IPS-18a (cell line): ENCODE results near the gene TBX21.
A peak's percentile ranks its signal among the peaks of the same experiment; 100 is the strongest.

Experiments
- H3K27ac ChIP-seq: one replicate; pipeline ENCODE4 v1.5.1; 2013; ENCODE audit warnings: low read length
- H3K27me3 ChIP-seq: one replicate; pipeline ENCODE4 v1.6.1; 2013; ENCODE audit warnings: mild to moderate bottlenecking, low read length; ENCODE audit not compliant: control insufficient read depth, insufficient read depth
- H3K36me3 ChIP-seq: one replicate; pipeline ENCODE4 v1.6.1; 2013; ENCODE audit warnings: low read depth, low read length; ENCODE audit not compliant: control insufficient read depth
- H3K4me1 ChIP-seq: one replicate; pipeline ENCODE4 v1.6.1; 2013; ENCODE audit warnings: low read depth, low read length; ENCODE audit not compliant: control insufficient read depth
- H3K4me3 ChIP-seq: one replicate; pipeline ENCODE4 v1.5.1; 2013; ENCODE audit warnings: low read length
- H3K9ac ChIP-seq: one replicate; pipeline ENCODE4 v1.6.1; 2013; ENCODE audit warnings: mild to moderate bottlenecking, low read length, moderate library complexity
- H3K9me3 ChIP-seq: one replicate; pipeline ENCODE4 v1.6.1; 2013; ENCODE audit warnings: low read depth, low read length; ENCODE audit not compliant: control insufficient read depth

TBX21 gene

DNA sequence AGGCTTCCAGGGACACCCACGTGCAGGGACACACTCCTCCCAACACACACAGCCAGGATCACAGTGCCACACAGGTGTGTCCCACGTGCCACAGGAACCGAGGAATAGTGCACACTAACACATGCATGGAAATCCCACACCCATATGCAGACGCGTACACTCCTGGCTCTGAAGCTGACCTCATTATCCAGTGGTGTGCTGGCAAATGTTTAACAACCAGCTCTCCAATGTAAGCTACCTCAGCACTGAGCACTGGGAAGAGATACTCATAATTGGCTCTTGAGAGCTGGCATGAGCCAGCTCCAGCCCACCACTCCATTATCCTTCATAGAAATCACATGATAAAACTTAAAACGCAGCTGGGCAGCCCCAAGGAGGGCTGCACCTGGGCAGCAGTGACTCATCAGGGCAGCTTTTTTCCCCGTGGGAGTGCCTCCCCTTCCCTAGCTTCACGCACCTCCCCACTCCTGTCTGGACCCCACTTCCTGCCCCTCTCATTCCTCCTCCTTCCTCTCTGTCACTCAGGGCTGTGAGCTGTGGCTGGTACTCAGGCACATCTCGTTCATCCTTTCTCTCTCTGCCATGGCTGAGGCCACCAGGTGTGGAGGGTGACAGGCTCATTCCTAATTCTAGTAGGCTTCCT lies 14.9 kb upstream of the TBX21 start:
- peaks cover 41% of the 10 kb centered on the region for H3K27me3 ChIP-seq
- no peak overlapping the region for H3K4me3 ChIP-seq
- no peak overlapping the region for H3K9ac ChIP-seq
- H3K4me1 ChIP-seq = peaks cover 3% of the 10 kb centered on the region
- H3K36me3 ChIP-seq = no peaks in the 10 kb centered on the region
- H3K27ac ChIP-seq = no peak overlapping the region
- no peaks in the 10 kb centered on the region for H3K9me3 ChIP-seq

DNA sequence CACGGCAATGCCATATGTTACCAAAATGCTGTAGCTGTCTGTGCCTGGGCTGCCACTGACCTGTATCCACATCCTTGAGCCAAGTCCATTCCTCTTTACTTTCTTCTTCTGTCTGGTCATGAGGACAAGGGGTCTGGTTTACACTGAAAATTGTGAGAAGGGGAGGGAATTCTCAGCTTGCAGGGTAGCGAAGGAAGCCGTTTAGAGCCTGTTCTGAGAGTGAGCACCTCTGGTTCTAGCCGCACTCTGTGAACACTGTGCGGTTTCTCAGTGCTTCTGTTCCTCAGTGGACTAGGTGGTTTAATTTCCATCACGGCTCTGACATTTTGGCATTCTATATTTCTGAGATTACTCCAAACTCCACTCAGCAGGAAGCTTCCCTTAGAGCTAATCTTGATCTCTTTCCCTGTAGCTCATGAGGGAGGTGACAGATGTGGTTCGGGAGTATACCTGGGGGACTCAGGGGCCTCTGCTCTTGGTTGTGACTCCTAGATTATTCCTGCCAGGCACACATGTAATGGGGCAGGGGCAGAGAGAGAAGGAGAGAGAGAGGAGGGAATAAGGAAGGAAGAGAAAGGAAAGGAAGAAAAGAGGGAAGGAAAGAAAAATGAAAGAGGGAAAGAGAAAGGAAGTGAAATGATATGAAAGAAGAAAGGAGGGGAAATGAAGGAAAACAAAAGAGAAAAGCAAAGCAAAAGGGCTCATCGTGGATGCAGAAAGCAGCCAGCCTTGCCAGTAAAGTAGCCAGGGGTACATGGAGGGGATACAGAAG lies 14.2 kb upstream of the TBX21 start:
- no peak overlapping the region for H3K4me3 ChIP-seq

DNA sequence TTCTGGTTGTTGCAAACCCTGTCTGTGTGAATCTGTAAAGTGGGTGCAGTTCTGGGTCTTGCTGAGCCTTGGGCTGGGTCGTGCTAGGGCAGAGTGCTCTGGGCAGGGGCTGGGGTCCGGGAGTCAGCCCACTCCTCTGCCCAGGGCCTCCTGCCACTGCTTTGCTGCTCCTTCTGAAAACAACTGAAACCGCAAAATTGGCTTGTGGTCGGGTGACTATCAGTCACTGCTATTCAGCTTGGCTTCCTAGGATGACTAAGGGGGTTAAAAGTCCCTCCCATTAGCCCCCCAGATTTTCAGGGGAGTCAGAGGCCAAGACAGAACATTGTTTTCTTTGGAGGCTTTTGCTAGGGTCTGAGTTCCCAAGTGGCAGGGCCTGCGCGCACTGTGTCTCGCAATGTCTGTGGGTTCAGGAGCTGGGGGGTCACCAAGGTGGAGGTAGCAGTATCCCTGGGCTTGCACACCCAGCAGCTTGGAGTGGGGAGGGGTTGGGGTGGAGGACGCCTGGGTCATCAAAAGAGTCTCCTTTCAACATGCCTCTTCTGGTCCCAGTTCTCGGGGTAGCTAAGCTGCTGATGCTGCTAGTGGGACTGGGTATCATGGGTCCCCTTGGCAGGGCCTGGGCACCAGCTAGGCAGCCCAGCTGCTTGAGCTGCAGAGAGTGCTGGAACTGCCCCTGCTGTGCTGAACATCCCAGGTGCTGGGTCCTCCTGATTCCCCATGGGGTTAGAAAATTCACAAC lies 13.5 kb upstream of the TBX21 start:
- peaks cover 41% of the 10 kb centered on the region for H3K27me3 ChIP-seq
- H3K4me3 ChIP-seq = no peak overlapping the region
- peaks cover under 1% of the 10 kb centered on the region for H3K4me1 ChIP-seq
- no peak overlapping the region for H3K9ac ChIP-seq
- no peak overlapping the region for H3K27ac ChIP-seq
- no peaks in the 10 kb centered on the region for H3K9me3 ChIP-seq
- no peaks in the 10 kb centered on the region for H3K36me3 ChIP-seq

More for the DNA sequence above, 14.2 kb upstream of the TBX21 start:
- no peak overlapping the region for H3K27ac ChIP-seq
- no peaks in the 10 kb centered on the region for H3K9me3 ChIP-seq
- H3K27me3 ChIP-seq = peaks cover 41% of the 10 kb centered on the region
- no peak overlapping the region for H3K9ac ChIP-seq
- H3K36me3 ChIP-seq = no peaks in the 10 kb centered on the region
- peaks cover 3% of the 10 kb centered on the region for H3K4me1 ChIP-seq

DNA sequence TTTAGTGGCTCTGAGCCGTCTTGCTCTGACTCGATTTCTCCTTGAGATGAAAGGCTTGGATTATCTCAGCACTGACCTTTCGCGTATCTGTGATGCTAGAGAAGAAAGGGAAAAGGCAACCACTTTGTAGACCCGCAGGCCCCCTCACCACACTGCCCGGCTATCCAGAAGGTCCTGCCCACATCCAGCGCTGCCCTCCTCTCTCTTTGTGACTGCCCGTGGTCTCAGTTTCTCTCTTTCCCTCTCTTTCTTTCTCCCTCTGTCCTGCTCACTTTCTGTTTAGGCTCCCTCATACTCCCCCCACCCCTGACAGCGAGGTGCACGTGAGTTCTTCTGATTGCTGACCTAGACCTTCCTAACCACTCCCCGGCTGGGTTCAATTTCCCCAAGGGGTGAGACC lies 12.8 kb upstream of the TBX21 start:
- no peaks in the 10 kb centered on the region for H3K4me1 ChIP-seq

DNA sequence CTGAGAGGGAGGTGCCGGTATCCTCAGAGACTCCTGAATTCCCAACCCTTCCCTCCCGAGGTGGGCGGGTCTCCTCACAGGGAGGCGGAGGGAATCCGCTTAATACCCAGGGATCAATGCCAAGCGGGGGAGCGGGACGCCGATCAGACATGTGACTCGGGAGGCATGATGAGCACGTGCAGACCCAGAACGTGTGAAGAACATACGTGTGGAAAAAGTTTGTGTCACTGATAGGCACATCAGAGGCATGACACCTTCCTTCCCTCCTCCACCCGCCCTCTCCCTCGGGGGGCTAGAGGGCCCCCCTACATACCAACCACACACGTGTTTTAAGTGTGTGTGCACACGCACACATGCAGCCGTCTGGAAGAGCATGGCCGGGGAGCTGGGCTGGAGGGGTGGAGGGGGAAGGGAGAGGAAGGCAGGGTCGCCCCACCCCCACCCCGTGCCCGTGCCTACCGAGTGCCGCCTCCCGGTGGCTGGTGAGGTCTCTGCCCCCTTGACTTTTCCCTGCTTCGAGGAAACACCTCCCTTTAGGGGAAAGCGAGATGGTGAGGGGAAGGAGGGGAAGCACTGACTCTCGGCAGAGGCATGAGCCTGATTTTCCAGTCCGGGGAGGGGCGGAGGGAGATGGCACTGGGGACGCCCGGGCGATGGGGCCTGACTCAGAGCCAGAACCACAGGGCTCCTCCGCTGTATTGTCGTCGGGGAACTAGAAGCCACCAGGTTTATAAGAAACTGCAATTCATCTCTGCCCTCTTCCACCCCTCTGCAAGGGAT lies 12.1 kb upstream of the TBX21 start:
- H3K9me3 ChIP-seq = no peaks in the 10 kb centered on the region
- no peaks in the 10 kb centered on the region for H3K36me3 ChIP-seq
- H3K9ac ChIP-seq = no peak overlapping the region
- H3K27me3 ChIP-seq = peaks cover 41% of the 10 kb centered on the region
- peak overlapping the region; percentile 6 for H3K4me3 ChIP-seq
- no peak overlapping the region for H3K27ac ChIP-seq
- no peaks in the 10 kb centered on the region for H3K4me1 ChIP-seq

More for the DNA sequence above, 12.8 kb upstream of the TBX21 start:
- no peaks in the 10 kb centered on the region for H3K9me3 ChIP-seq
- H3K9ac ChIP-seq = no peak overlapping the region
- H3K27me3 ChIP-seq = peaks cover 41% of the 10 kb centered on the region
- no peaks in the 10 kb centered on the region for H3K36me3 ChIP-seq
- H3K4me3 ChIP-seq = no peak overlapping the region
- H3K27ac ChIP-seq = no peak overlapping the region

DNA sequence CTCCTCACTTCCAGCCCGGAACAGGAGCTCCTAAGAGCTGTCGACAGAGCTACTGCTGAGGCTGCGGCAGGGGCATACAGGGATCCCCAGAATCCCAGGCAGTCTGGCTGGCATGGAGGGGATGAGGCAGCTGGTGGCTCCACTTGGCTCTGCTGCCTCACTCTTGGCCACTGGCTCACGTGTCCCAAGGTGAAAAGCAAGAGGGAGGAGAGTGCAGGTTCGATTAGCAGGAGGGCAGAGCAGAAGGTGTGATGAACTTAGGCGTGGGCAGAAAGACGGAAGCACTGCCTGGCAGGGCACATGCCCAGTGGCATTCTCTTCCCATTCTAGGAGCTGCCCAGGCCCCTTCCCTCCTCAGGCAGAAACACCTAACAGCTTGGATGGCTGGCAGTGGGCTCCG lies 11.3 kb upstream of the TBX21 start:
- H3K27ac ChIP-seq = no peak overlapping the region
- peaks cover 41% of the 10 kb centered on the region for H3K27me3 ChIP-seq
- H3K9me3 ChIP-seq = no peaks in the 10 kb centered on the region
- H3K4me1 ChIP-seq = no peaks in the 10 kb centered on the region
- no peaks in the 10 kb centered on the region for H3K36me3 ChIP-seq
- H3K9ac ChIP-seq = no peak overlapping the region
- no peak overlapping the region for H3K4me3 ChIP-seq

DNA sequence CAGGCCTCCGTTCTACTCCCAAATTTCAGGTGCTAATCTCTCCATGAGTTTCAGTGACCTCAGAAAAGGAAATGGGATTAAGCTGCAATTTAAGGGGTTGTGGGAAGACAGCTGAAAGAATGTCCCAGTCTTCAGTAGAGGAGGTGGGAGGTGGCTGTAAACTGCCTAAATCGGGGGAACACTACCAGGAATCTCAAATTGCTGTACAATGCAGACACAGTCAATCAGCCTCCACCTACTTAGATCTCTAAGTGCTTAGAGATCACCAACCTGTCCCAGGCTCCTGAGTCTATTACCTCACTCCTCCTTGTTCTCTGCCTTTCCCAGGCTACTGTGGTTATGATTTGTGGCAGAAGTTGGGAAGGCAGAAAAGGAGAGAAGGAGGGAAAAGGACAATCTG lies 8.3 kb upstream of the TBX21 start:
- H3K4me1 ChIP-seq = no peaks in the 10 kb centered on the region
- H3K4me3 ChIP-seq = no peak overlapping the region
- no peaks in the 10 kb centered on the region for H3K36me3 ChIP-seq
- no peak overlapping the region for H3K27ac ChIP-seq
- H3K27me3 ChIP-seq = peaks cover 27% of the 10 kb centered on the region
- H3K9ac ChIP-seq = no peak overlapping the region
- no peaks in the 10 kb centered on the region for H3K9me3 ChIP-seq

DNA sequence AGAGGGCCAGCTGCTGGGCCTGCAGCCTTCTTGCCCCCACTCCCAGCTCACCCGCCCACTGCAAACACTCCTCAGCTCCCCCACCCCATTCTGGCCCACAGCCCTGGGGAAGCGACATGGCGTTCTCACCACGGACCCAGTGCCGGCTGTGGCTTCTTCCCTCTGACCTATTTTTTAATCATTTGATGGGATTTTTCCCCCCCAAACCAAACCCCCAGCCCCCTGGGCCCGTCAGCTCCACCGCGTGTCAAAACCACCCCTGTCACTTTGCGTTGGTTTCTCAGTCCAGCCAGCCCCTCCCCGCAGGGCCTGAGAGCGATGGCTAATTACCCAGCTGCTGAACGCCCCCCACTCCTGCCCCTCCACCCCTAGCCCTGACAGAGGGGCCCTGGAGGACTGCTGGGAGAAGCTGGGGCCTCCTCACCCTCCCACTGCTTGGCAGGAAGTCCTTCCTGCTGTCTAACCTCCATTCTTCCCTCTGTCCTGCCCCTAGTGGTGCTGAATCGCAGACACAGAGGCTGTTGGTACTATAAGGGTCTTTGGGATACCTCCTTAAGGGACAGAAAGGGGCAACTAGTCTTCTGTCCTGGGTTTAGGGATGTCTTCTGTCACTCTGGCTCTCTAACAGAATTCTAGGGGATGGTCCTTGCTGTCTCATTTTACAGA lies 7.5 kb upstream of the TBX21 start:
- no peak overlapping the region for H3K9ac ChIP-seq
- no peaks in the 10 kb centered on the region for H3K9me3 ChIP-seq
- H3K4me1 ChIP-seq = no peaks in the 10 kb centered on the region
- H3K4me3 ChIP-seq = no peak overlapping the region
- no peaks in the 10 kb centered on the region for H3K36me3 ChIP-seq
- no peak overlapping the region for H3K27ac ChIP-seq
- H3K27me3 ChIP-seq = peaks cover 23% of the 10 kb centered on the region

DNA sequence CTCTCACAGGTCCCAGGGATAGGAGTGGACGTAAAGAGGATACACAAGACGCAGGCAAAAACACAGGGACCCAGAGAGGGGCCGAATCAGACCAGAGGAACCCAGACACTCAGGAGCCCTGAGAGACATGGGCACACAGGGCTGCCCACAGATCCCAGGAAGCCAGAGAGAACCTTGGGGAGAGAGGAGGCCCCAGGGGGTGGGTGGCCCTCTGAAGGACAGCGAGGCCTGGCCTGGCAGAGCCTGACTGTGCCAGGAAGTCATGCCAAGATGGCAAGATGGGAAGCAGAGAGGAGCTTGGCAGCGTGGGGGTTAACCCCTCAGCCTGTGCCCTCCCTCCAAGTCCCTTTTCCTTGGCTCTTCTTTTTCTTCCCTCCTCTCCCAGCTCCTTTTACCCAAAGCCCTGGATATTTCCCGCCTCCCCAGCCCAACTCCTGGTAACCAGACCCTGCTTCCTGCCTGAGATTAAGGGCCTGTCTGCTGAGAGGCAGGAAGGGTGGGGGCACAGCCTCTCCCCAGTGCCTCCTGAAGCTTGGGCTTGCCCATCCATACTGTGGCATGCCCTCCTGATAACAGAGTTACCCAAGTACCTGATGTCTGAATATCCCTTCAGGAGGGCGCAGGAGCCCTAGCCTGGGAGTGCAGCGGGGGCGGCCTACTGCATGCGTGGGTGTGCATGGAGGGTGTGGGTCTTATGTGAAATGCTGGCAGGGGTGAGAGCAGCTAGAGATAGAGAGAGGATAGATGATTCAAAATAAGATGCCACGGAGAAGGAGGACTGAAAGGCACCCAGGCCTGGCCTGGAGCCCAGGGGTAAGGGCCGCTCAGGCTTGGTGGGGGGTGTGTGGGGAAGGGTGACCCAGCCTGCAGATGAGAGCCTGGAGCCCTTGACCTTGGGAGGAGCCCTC lies 6.0 kb upstream of the TBX21 start:
- no peak overlapping the region for H3K27ac ChIP-seq

DNA sequence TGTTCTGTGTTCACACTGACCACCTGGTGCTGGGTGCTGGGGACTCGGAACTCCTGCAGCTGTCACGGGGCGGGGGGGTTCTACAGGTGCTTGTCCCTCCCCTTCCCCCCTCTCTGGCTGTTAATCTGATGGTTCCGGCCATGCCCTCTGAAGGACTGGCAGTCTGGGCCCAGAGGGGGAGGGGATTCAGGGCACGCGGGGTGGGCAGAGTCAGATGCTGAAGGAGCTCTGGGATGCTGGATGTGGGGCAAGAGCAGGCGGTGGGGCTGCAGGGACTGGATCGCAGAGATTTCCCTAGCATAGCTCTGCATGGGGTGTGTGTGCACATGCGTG lies 5.4 kb upstream of the TBX21 start:
- H3K4me3 ChIP-seq = no peak overlapping the region
- no peaks in the 10 kb centered on the region for H3K9me3 ChIP-seq
- peaks cover 1% of the 10 kb centered on the region for H3K4me1 ChIP-seq
- H3K9ac ChIP-seq = no peak overlapping the region
- H3K27ac ChIP-seq = no peak overlapping the region
- H3K36me3 ChIP-seq = no peaks in the 10 kb centered on the region
- H3K27me3 ChIP-seq = peaks cover 25% of the 10 kb centered on the region

More for the DNA sequence above, 6.0 kb upstream of the TBX21 start:
- Histone ChIP-seq H3K9ac (no peak overlapping the region), H3K4me1 (no peaks in the 10 kb centered on the region), H3K27me3 (peaks cover 23% of the 10 kb centered on the region), H3K9me3 (no peaks in the 10 kb centered on the region), H3K36me3 (no peaks in the 10 kb centered on the region), H3K4me3 (no peak overlapping the region)
